Activated CD4-positive, alpha-beta memory T cell treated with anti-CD3 and anti-CD28 coated beads, Interleukin-2, amount 10 ng/mL, durations not matched to agents 7 days and 5 days (primary cell): ENCODE results near the gene KIRREL1. TPM values are rescaled to one million over a fixed set of nuclear protein-coding genes. Genes with fewer than 3 reads are reported as not detected.

Experiments used
- CTCF ChIA-PET: fragments of 350-600 bp; sonication (Branson Sonifier 250); formaldehyde crosslinking; loops from one replicate; lab custom pipeline; 2021; ENCODE audit warnings: antibody characterized with exemption, inconsistent platforms; lab: Charles Lee
- POLR2A ChIA-PET: fragments of 350-600 bp; sonication (Branson Sonifier 250); formaldehyde crosslinking; loops from one replicate; lab custom pipeline; 2021; ENCODE audit warnings: antibody characterized with exemption; lab: Charles Lee
- DNase-seq: peaks from one replicate; pipeline ENCODE4 v3.0.0-alpha.2; 2020
- H3K27ac Mint-ChIP-seq: one replicate; pipeline ENCODE4 v1.8.0; 2021; ENCODE audit warnings: mild to moderate bottlenecking, mixed read lengths
- H3K27me3 Mint-ChIP-seq: one replicate; pipeline ENCODE4 v1.8.0; 2021; ENCODE audit warnings: mixed read lengths
- H3K36me3 Mint-ChIP-seq: one replicate; pipeline ENCODE4 v1.8.0; 2021; ENCODE audit warnings: low read depth, mixed read lengths
- H3K4me1 Mint-ChIP-seq: one replicate; pipeline ENCODE4 v1.8.0; 2021; ENCODE audit warnings: mixed read lengths
- H3K4me3 Mint-ChIP-seq: one replicate; pipeline ENCODE4 v1.8.0; 2021; ENCODE audit warnings: mild to moderate bottlenecking, mixed read lengths
- H3K9me3 Mint-ChIP-seq: one replicate; pipeline ENCODE4 v1.8.0; 2021; ENCODE audit warnings: mixed read lengths
- total RNA-seq, 2 experiments: library from RNA; stranded (reverse); gene quantifications; one replicate each; pipeline ENCODE4 v1.2.3, GENCODE V29; 2021

Gene KIRREL1
- not detected for total RNA-seq

- no peak for DNase-seq
- no peaks in the 10 kb centered on the region for H3K36me3 Mint-ChIP-seq
- peaks cover 2% of the 10 kb centered on the region for H3K4me1 Mint-ChIP-seq
- peaks cover 44% of the 10 kb centered on the region for H3K27me3 Mint-ChIP-seq
- no peaks in the 10 kb centered on the region for H3K9me3 Mint-ChIP-seq
- no peak within 1 kb of the TSS for H3K27ac Mint-ChIP-seq
- POLR2A ChIA-PET, result no interaction called here
- CTCF ChIA-PET, result interaction anchor here (1.7 to 2.8 kb wide), 2 partner anchors 128 to 131 kb away, joined by 8 to 27 read pairs; no protein-coding TSS in a partner anchor
- no peak within 1 kb of the TSS for H3K4me3 Mint-ChIP-seq
Observed at GRCh38 chr1:157993147-157993917, at the start of gene KIRREL1. TSS of gene KIRREL1 (plus strand) at chr1:157993645. CDS start at chr1:157993677, 32 bp downstream.

GRCh38 chr1:157944663-157945280 lies 48.7 kb upstream of the KIRREL1 start:
- DNase-seq, result no peak
- ChIA-PET CTCF (no interaction called here), POLR2A (no interaction called here)
- Mint-ChIP-seq H3K9me3 (no peaks in the 10 kb centered on the region), H3K27me3 (peaks cover 3% of the 10 kb centered on the region), H3K36me3 (no peaks in the 10 kb centered on the region), H3K4me3 (no peak overlapping the region), H3K4me1 (no peaks in the 10 kb centered on the region), H3K27ac (no peak overlapping the region)

- no peaks in the 10 kb centered on the region for H3K36me3 Mint-ChIP-seq
- no peaks in the 10 kb centered on the region for H3K4me1 Mint-ChIP-seq
- ChIA-PET POLR2A (no interaction called here), CTCF (no interaction called here)
- H3K27ac Mint-ChIP-seq, result no peak overlapping the region
- DNase-seq, result no peak
- no peaks in the 10 kb centered on the region for H3K9me3 Mint-ChIP-seq
- H3K27me3 Mint-ChIP-seq, result peaks cover 13% of the 10 kb centered on the region
- no peak overlapping the region for H3K4me3 Mint-ChIP-seq
Observed at GRCh38 chr1:157948312-157949073, 45.0 kb upstream of the KIRREL1 start.

- H3K4me1 Mint-ChIP-seq, result no peaks in the 10 kb centered on the region
- POLR2A ChIA-PET, result no interaction called here
- peaks cover 13% of the 10 kb centered on the region for H3K27me3 Mint-ChIP-seq
- no peaks in the 10 kb centered on the region for H3K36me3 Mint-ChIP-seq
- no peaks in the 10 kb centered on the region for H3K9me3 Mint-ChIP-seq
- H3K4me3 Mint-ChIP-seq, result no peak overlapping the region
- no peak overlapping the region for H3K27ac Mint-ChIP-seq
- CTCF ChIA-PET, result no interaction called here
- DNase-seq, result no peak
Observed at GRCh38 chr1:157949074-157949354, 44.4 kb upstream of the KIRREL1 start.

DNA sequence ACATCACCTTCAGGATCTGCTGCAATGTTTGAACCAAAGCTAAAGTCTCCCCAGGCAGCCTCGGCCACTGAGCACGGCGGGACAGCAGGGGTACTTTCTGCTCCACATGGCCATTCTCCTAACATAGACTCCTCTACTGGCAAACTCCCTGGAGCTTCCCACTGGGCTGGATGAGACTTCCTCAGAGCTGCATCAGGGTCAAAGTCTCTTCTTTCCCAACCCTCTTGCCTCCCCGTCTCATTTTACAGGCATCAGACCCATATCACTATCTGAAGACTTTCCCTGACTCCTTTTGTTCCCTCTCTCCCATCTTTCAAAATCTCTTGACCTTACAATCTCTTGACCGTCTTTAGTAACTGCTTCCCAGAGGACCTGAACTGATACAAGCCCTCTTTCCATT lies 42.2 kb upstream of the KIRREL1 start:
- DNase-seq, result no peak
- Mint-ChIP-seq H3K36me3 (no peaks in the 10 kb centered on the region), H3K4me1 (no peaks in the 10 kb centered on the region), H3K27ac (no peak overlapping the region), H3K27me3 (peaks cover 19% of the 10 kb centered on the region), H3K4me3 (no peak overlapping the region), H3K9me3 (no peaks in the 10 kb centered on the region)
- CTCF ChIA-PET, result no interaction called here
- POLR2A ChIA-PET, result no interaction called here

GRCh38 chr1:157952601-157953000 lies 40.8 kb upstream of the KIRREL1 start:
- POLR2A ChIA-PET, result no interaction called here

GRCh38 chr1:157955221-157955620 lies 38.2 kb upstream of the KIRREL1 start:
- no peak overlapping the region for H3K27ac Mint-ChIP-seq
- H3K4me1 Mint-ChIP-seq, result no peaks in the 10 kb centered on the region
- H3K9me3 Mint-ChIP-seq, result no peaks in the 10 kb centered on the region
- DNase-seq, result no peak
- POLR2A ChIA-PET, result no interaction called here
- no peak overlapping the region for H3K4me3 Mint-ChIP-seq
- peaks cover 24% of the 10 kb centered on the region for H3K27me3 Mint-ChIP-seq
- no peaks in the 10 kb centered on the region for H3K36me3 Mint-ChIP-seq
- CTCF ChIA-PET, result no interaction called here

More at GRCh38 chr1:157952601-157953000, 40.8 kb upstream of the KIRREL1 start:
- no peak overlapping the region for H3K4me3 Mint-ChIP-seq
- CTCF ChIA-PET, result no interaction called here
- H3K27me3 Mint-ChIP-seq, result peaks cover 23% of the 10 kb centered on the region
- no peak overlapping the region for H3K27ac Mint-ChIP-seq
- no peak for DNase-seq
- no peaks in the 10 kb centered on the region for H3K4me1 Mint-ChIP-seq
- H3K36me3 Mint-ChIP-seq, result no peaks in the 10 kb centered on the region
- H3K9me3 Mint-ChIP-seq, result no peaks in the 10 kb centered on the region

DNA sequence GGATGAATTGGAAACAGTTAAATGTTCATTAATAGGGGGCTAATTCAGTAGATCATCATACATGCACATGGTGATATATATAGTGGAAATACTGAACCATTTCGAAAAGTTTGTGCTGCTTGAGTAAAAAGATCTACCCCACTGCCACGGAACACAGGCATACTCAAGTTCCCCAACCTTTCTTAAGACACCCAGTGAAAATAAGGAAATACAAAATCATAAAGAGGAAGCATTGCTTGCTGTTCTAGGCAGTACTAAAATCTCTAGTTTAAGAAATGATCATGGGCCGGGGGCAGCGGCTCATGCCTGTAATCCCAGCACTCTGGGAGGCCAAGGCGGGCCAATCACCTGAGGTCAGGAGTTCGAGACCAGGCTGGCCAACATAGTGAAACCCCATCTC lies 37.6 kb upstream of the KIRREL1 start:
- ChIA-PET CTCF (no interaction called here), POLR2A (no interaction called here)
- Mint-ChIP-seq H3K27ac (no peak overlapping the region), H3K4me3 (no peak overlapping the region), H3K36me3 (no peaks in the 10 kb centered on the region), H3K9me3 (no peaks in the 10 kb centered on the region), H3K27me3 (peaks cover 22% of the 10 kb centered on the region), H3K4me1 (no peaks in the 10 kb centered on the region)
- no peak for DNase-seq

GRCh38 chr1:157956732-157957131 lies 36.7 kb upstream of the KIRREL1 start:
- H3K9me3 Mint-ChIP-seq, result no peaks in the 10 kb centered on the region
- ChIA-PET POLR2A (no interaction called here), CTCF (no interaction called here)
- no peak for DNase-seq
- H3K36me3 Mint-ChIP-seq, result no peaks in the 10 kb centered on the region
- H3K27me3 Mint-ChIP-seq, result peaks cover 20% of the 10 kb centered on the region
- no peak overlapping the region for H3K4me3 Mint-ChIP-seq
- no peak overlapping the region for H3K27ac Mint-ChIP-seq
- H3K4me1 Mint-ChIP-seq, result no peaks in the 10 kb centered on the region

GRCh38 chr1:157958263-157958662 lies 35.2 kb upstream of the KIRREL1 start:
- ChIA-PET CTCF (interaction anchor here (0.7 kb wide), 1 partner anchor 164 kb away, joined by 3 read pairs; no protein-coding TSS in a partner anchor), POLR2A (no interaction called here)
- no peaks in the 10 kb centered on the region for H3K36me3 Mint-ChIP-seq
- H3K27ac Mint-ChIP-seq, result no peak overlapping the region
- peaks cover 16% of the 10 kb centered on the region for H3K27me3 Mint-ChIP-seq
- H3K4me3 Mint-ChIP-seq, result no peak overlapping the region
- H3K4me1 Mint-ChIP-seq, result peaks cover 3% of the 10 kb centered on the region
- no peak for DNase-seq
- H3K9me3 Mint-ChIP-seq, result no peaks in the 10 kb centered on the region

- DNase-seq, result no peak
- no peak overlapping the region for H3K4me3 Mint-ChIP-seq
- no peaks in the 10 kb centered on the region for H3K36me3 Mint-ChIP-seq
- peaks cover 3% of the 10 kb centered on the region for H3K4me1 Mint-ChIP-seq
- no peak overlapping the region for H3K27ac Mint-ChIP-seq
- peaks cover 14% of the 10 kb centered on the region for H3K27me3 Mint-ChIP-seq
- no peaks in the 10 kb centered on the region for H3K9me3 Mint-ChIP-seq
- CTCF ChIA-PET, result interaction anchor here (1.1 to 5.1 kb wide), 3 partner anchors 9 to 163 kb away, joined by 3 to 48 read pairs (median 3); no protein-coding TSS in a partner anchor
- POLR2A ChIA-PET, result no interaction called here
Observed at GRCh38 chr1:157959750-157960149, 33.7 kb upstream of the KIRREL1 start.

DNA sequence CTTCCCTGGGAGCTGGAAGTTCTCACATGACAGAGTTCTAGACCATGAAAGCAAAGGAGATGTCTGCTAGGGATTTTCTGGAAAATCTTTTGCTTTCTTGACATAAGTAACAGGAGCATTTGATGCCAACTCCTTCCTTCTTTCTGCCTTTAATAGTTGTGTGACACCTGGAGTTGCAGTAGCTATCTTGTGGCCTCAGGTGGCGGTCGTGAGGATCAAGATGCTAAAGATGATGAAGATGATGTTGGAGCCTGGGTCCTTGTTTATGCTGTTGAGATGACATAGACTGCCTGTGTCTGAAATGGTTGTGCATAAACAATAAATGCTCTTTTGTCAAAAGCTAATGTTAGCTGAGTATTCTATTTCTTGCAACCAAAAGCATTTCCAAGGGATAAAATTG lies 32.7 kb upstream of the KIRREL1 start:
- H3K4me1 Mint-ChIP-seq, result peaks cover 3% of the 10 kb centered on the region
- POLR2A ChIA-PET, result no interaction called here
- no peak overlapping the region for H3K27ac Mint-ChIP-seq
- no peaks in the 10 kb centered on the region for H3K36me3 Mint-ChIP-seq
- no peaks in the 10 kb centered on the region for H3K9me3 Mint-ChIP-seq
- DNase-seq, result no peak
- H3K27me3 Mint-ChIP-seq, result peaks cover 12% of the 10 kb centered on the region
- H3K4me3 Mint-ChIP-seq, result no peak overlapping the region
- CTCF ChIA-PET, result interaction anchor here (0.8 to 5.1 kb wide), 4 partner anchors 10 to 162 kb away, joined by 3 to 48 read pairs (median 3); no protein-coding TSS in a partner anchor
